DOHH2 (cell line): ENCODE measurements around the gene KMT2B.

ENCODE experiments used
- H3F3A ChIP-seq: fragments of 200-600 bp; sonication (generic), shearing (Covaris generic); 2 replicates; pipeline ENCODE4 v1.6.0; 2016; ENCODE audit warnings: antibody characterized with exemption, mild to moderate bottlenecking; ENCODE audit not compliant: control insufficient read depth, insufficient read depth
- H3K27ac ChIP-seq: fragments of 200-600 bp; sonication (generic); 2 replicates; pipeline ENCODE4 v1.5.1; 2014; ENCODE audit warnings: low read depth, mild to moderate bottlenecking, low read length, moderate library complexity
- H3K27me3 ChIP-seq: fragments of 200-600 bp; sonication (generic); 2 replicates; pipeline ENCODE4 v1.6.1; 2014; ENCODE audit warnings: mild to moderate bottlenecking, low read length, mixed read lengths; ENCODE audit not compliant: control insufficient read depth
- H3K36me3 ChIP-seq: fragments of 200-600 bp; sonication (generic); 2 replicates; pipeline ENCODE4 v1.6.1; 2014; ENCODE audit warnings: mild to moderate bottlenecking, low read length, moderate library complexity, mixed read lengths; ENCODE audit not compliant: control insufficient read depth
- H3K4me1 ChIP-seq: fragments of 200-600 bp; sonication (generic); 2 replicates; pipeline ENCODE4 v1.6.1; 2014; ENCODE audit warnings: mild to moderate bottlenecking, low read length, mixed read lengths; ENCODE audit not compliant: control insufficient read depth
- H3K4me2 ChIP-seq: fragments of 200-600 bp; sonication (generic); 2 replicates; pipeline ENCODE4 v1.6.0; 2014; ENCODE audit warnings: mild to moderate bottlenecking, low read length, moderate library complexity
- H3K4me3 ChIP-seq: fragments of 200-600 bp; sonication (generic); 2 replicates; pipeline ENCODE4 v1.5.1; 2014; ENCODE audit warnings: mild to moderate bottlenecking, low read length, mixed read lengths
- H3K79me2 ChIP-seq: fragments of 200-600 bp; sonication (generic); 2 replicates; pipeline ENCODE4 v1.6.1; 2014; ENCODE audit warnings: mild to moderate bottlenecking, low read length, mixed read lengths; ENCODE audit not compliant: control insufficient read depth
- H3K9me2 ChIP-seq: fragments of 200-600 bp; sonication (generic); replicated peaks from 2 replicates; pipeline ENCODE4 v1.6.1; 2014; ENCODE audit warnings: mild to moderate bottlenecking, low read length, mixed read lengths; ENCODE audit not compliant: control insufficient read depth
- H3K9me3 ChIP-seq: fragments of 200-600 bp; sonication (generic); 2 replicates; pipeline ENCODE4 v1.6.1; 2014; ENCODE audit warnings: antibody characterized with exemption, low read length, mixed read lengths; ENCODE audit not compliant: control insufficient read depth, insufficient read depth
- H4K20me1 ChIP-seq: fragments of 200-600 bp; sonication (generic); 2 replicates; pipeline ENCODE4 v1.6.0; 2014; ENCODE audit warnings: low read depth, mild to moderate bottlenecking, antibody characterized with exemption, low read length, moderate library complexity; ENCODE audit not compliant: control insufficient read depth, insufficient read depth
- CTCF ChIP-seq: fragments of 200-600 bp; sonication (generic); IDR thresholded peaks from one replicate; pipeline ENCODE4 v1.5.1; 2014; ENCODE audit warnings: antibody characterized with exemption, mild to moderate bottlenecking, low read depth, low read length; ENCODE audit not compliant: poor library complexity, severe bottlenecking
- EZH2phosphoT487 ChIP-seq: fragments of 200-600 bp; sonication (generic); IDR thresholded peaks from 2 replicates; pipeline ENCODE4 v1.6.1; 2017; ENCODE audit warnings: borderline replicate concordance, mild to moderate bottlenecking, antibody characterized with exemption, low read length, moderate library complexity, mixed read lengths

KMT2B gene

GRCh38 chr19:35786299-35787160, 68.7 kb downstream of the KMT2B start:
- TF ChIP-seq CTCF = no peak
- no peak for TF ChIP-seq EZH2phosphoT487
- no peak overlapping the region for H3K4me2 ChIP-seq
- no peaks in the 10 kb centered on the region for H3F3A ChIP-seq
- H3K27me3 ChIP-seq = no peaks in the 10 kb centered on the region
- no peaks in the 10 kb centered on the region for H3K4me1 ChIP-seq
- H3K9me2 ChIP-seq = no peaks in the 10 kb centered on the region
- no peaks in the 10 kb centered on the region for H3K9me3 ChIP-seq
- H3K36me3 ChIP-seq = no peaks in the 10 kb centered on the region
- H3K27ac ChIP-seq = no peak overlapping the region
- H3K4me3 ChIP-seq = no peak overlapping the region
- no peaks in the 10 kb centered on the region for H4K20me1 ChIP-seq
- no peaks in the 10 kb centered on the region for H3K79me2 ChIP-seq

- Histone ChIP-seq H3K4me2 (no peak overlapping the region), H3K36me3 (no peaks in the 10 kb centered on the region), H3F3A (no peaks in the 10 kb centered on the region), H3K4me1 (no peaks in the 10 kb centered on the region), H3K9me2 (no peaks in the 10 kb centered on the region), H3K4me3 (no peak overlapping the region), H4K20me1 (no peaks in the 10 kb centered on the region), H3K27me3 (no peaks in the 10 kb centered on the region), H3K27ac (no peak overlapping the region), H3K9me3 (no peaks in the 10 kb centered on the region), H3K79me2 (no peaks in the 10 kb centered on the region)
- TF ChIP-seq EZH2phosphoT487 = no peak
- no peak for TF ChIP-seq CTCF
These were observed 69.5 kb downstream of the KMT2B start for GRCh38 chr19:35787227-35787799.
